HEK293 (cell line): Measurements from ENCODE around the gene HIF1A.

Experiments
- CTCF ChIA-PET: fragments of 350-600 bp; formaldehyde crosslinking; extraction: SDS; loops from one replicate; lab custom pipeline; 2021; ENCODE audit warnings: antibody characterized with exemption; lab: Yijun Ruan, JAX
- POLR2A ChIA-PET: fragments of 300-600 bp; formaldehyde crosslinking; extraction: SDS; loops from one replicate; lab custom pipeline; 2020; ENCODE audit warnings: antibody characterized with exemption, inconsistent platforms; lab: Yijun Ruan, JAX
- H3K27ac ChIP-seq: fragments of 200-500 bp; sonication (Bioruptor generic); 2 replicates; pipeline ENCODE4 v1.5.1; 2014; ENCODE audit warnings: low read depth, low read length, control low read depth, inconsistent platforms; ENCODE audit errors: extremely low read depth
- H3K36me3 ChIP-seq, 2 experiments: fragments of 200-500 bp in 1 of 2; sonication (Bioruptor generic) in 1 of 2; 1 replicate in 1 of 2; 2 replicates in 1 of 2; pipeline ENCODE4 v1.5.1; 2014 to 2017; ENCODE audit warnings: inconsistent platforms in 2 of 2, low read length in 2 of 2; ENCODE audit not compliant: control insufficient read depth in 2 of 2, insufficient read depth in 1 of 2
- H3K4me1 ChIP-seq: fragments of 200-500 bp; sonication (Bioruptor generic); 2 replicates; pipeline ENCODE4 v1.5.1; 2014; ENCODE audit warnings: mild to moderate bottlenecking, low read length, inconsistent platforms; ENCODE audit not compliant: control insufficient read depth, insufficient read depth
- H3K4me3 ChIP-seq: 2 replicates; pipeline ENCODE4 v1.5.1; 2011; ENCODE audit warnings: low read depth, mild to moderate bottlenecking, control low read depth, low read length, moderate library complexity
- H3K9me3 ChIP-seq: fragments of 200-500 bp; sonication (Bioruptor generic); 2 replicates; pipeline ENCODE4 v1.5.1; 2014; ENCODE audit warnings: low read depth, low read length, inconsistent platforms; ENCODE audit not compliant: control insufficient read depth, insufficient read depth
- GLIS1 ChIP-seq: fragments of 450-650 bp; formaldehyde crosslinking; IDR thresholded peaks from 2 replicates; pipeline ENCODE4 v1.5.1; 2016; ENCODE audit warnings: missing biosample characterization, missing genetic modification characterization
- HOXC10 ChIP-seq: sonication (generic); formaldehyde crosslinking; IDR thresholded peaks from 2 replicates; pipeline ENCODE4 v1.8.1; 2023; ENCODE audit warnings: mild to moderate bottlenecking, missing genetic modification reagents
- IKZF3 ChIP-seq: fragments of 450-650 bp; IDR thresholded peaks from 2 replicates; pipeline ENCODE4 v1.5.0; 2018; ENCODE audit warnings: missing biosample characterization, mild to moderate bottlenecking, missing genetic modification characterization, moderate library complexity
- SCRT1 ChIP-seq: fragments of 450-650 bp; formaldehyde crosslinking; IDR thresholded peaks from 2 replicates; pipeline ENCODE4 v1.5.1; 2016; ENCODE audit warnings: missing biosample characterization, missing genetic modification characterization, borderline replicate concordance
- SP7 ChIP-seq: fragments of 450-650 bp; formaldehyde crosslinking; IDR thresholded peaks from 2 replicates; pipeline ENCODE4 v1.5.1; 2016; ENCODE audit warnings: missing biosample characterization, missing genetic modification characterization
- ZBTB20 ChIP-seq: fragments of 450-650 bp; formaldehyde crosslinking; IDR thresholded peaks from 2 replicates; pipeline ENCODE4 v1.5.1; 2016; ENCODE audit warnings: missing biosample characterization, missing genetic modification characterization
- ZEB2 ChIP-seq: fragments of 450-650 bp; formaldehyde crosslinking; IDR thresholded peaks from 2 replicates; pipeline ENCODE4 v1.5.1; 2016; ENCODE audit warnings: missing biosample characterization, missing genetic modification characterization
- ZFHX2 ChIP-seq: fragments of 450-650 bp; formaldehyde crosslinking; conservative IDR thresholded peaks from 2 replicates; pipeline ENCODE4 v1.5.1; 2016; ENCODE audit warnings: missing biosample characterization, missing genetic modification characterization
- ZIC2 ChIP-seq: fragments of 450-650 bp; formaldehyde crosslinking; IDR thresholded peaks from 2 replicates; pipeline ENCODE4 v1.5.1; 2016; ENCODE audit warnings: missing biosample characterization, missing genetic modification characterization
- ZNF19 ChIP-seq: fragments of 450-650 bp; formaldehyde crosslinking; IDR thresholded peaks from 2 replicates; pipeline ENCODE4; 2016; ENCODE audit warnings: missing biosample characterization, missing genetic modification characterization, low read depth
- ZNF302 ChIP-seq: fragments of 450-650 bp; formaldehyde crosslinking; IDR thresholded peaks from 2 replicates; pipeline ENCODE4 v1.5.1; 2016; ENCODE audit warnings: missing biosample characterization, missing genetic modification characterization, low read depth
- ZNF416 ChIP-seq: fragments of 450-650 bp; formaldehyde crosslinking; IDR thresholded peaks from 2 replicates; pipeline ENCODE4 v1.5.1; 2016; ENCODE audit warnings: missing biosample characterization, missing genetic modification characterization
- ZNF544 ChIP-seq: fragments of 450-650 bp; formaldehyde crosslinking; IDR thresholded peaks from 2 replicates; pipeline ENCODE4 v1.5.0; 2017; ENCODE audit warnings: missing biosample characterization, missing genetic modification characterization
- ZNF555 ChIP-seq: fragments of 450-650 bp; formaldehyde crosslinking; conservative IDR thresholded peaks from 2 replicates; pipeline ENCODE4 v1.5.1; 2017; ENCODE audit warnings: missing biosample characterization, mild to moderate bottlenecking, missing genetic modification characterization, inconsistent platforms
- ZNF623 ChIP-seq: fragments of 450-650 bp; formaldehyde crosslinking; IDR thresholded peaks from 2 replicates; pipeline ENCODE4 v1.5.1; 2016; ENCODE audit warnings: missing biosample characterization, missing genetic modification characterization
- ZNF624 ChIP-seq: fragments of 450-650 bp; formaldehyde crosslinking; IDR thresholded peaks from 2 replicates; pipeline ENCODE4 v1.5.1; 2017; ENCODE audit warnings: missing biosample characterization, missing genetic modification characterization
- ZNF785 ChIP-seq: fragments of 450-650 bp; formaldehyde crosslinking; IDR thresholded peaks from 2 replicates; pipeline ENCODE4 v1.5.1; 2016; ENCODE audit warnings: missing biosample characterization, missing genetic modification characterization
- ZSCAN23 ChIP-seq: fragments of 450-650 bp; formaldehyde crosslinking; IDR thresholded peaks from 2 replicates; pipeline ENCODE4 v1.5.1; 2016; ENCODE audit warnings: missing biosample characterization, missing genetic modification characterization
- ZXDB ChIP-seq: fragments of 450-650 bp; formaldehyde crosslinking; IDR thresholded peaks from 2 replicates; pipeline ENCODE4 v1.5.1; 2016; ENCODE audit warnings: missing biosample characterization, missing genetic modification characterization
- TF ChIP-seq, protein P1 (sequence below): fragments of 450-650 bp; formaldehyde crosslinking; IDR thresholded peaks from 2 replicates; pipeline ENCODE4 v1.5.1; 2016; ENCODE audit warnings: missing biosample characterization, missing genetic modification characterization
- TF ChIP-seq, protein P2 (sequence below): fragments of 450-650 bp; formaldehyde crosslinking; IDR thresholded peaks from 2 replicates; pipeline ENCODE4 v1.5.1; 2017; ENCODE audit warnings: missing biosample characterization, missing genetic modification characterization
- TF ChIP-seq, protein P3 (sequence below): fragments of 450-650 bp; formaldehyde crosslinking; conservative IDR thresholded peaks from 2 replicates; pipeline ENCODE4 v1.5.1; 2016; ENCODE audit warnings: low read depth, missing biosample characterization, missing genetic modification characterization
- TF ChIP-seq, protein P4 (sequence below): fragments of 450-650 bp; formaldehyde crosslinking; IDR thresholded peaks from 2 replicates; pipeline ENCODE4 v1.5.0; 2017; ENCODE audit warnings: missing biosample characterization, missing genetic modification characterization, borderline replicate concordance
- TF ChIP-seq, protein P5 (sequence below): fragments of 450-650 bp; formaldehyde crosslinking; IDR thresholded peaks from 2 replicates; pipeline ENCODE4 v1.5.1; 2016; ENCODE audit warnings: missing biosample characterization, missing genetic modification characterization
- TF ChIP-seq, protein P6 (sequence below): fragments of 450-650 bp; IDR thresholded peaks from 2 replicates; pipeline ENCODE4 v1.5.1; 2018; ENCODE audit warnings: missing biosample characterization, missing genetic modification characterization

HIF1A gene

DNA sequence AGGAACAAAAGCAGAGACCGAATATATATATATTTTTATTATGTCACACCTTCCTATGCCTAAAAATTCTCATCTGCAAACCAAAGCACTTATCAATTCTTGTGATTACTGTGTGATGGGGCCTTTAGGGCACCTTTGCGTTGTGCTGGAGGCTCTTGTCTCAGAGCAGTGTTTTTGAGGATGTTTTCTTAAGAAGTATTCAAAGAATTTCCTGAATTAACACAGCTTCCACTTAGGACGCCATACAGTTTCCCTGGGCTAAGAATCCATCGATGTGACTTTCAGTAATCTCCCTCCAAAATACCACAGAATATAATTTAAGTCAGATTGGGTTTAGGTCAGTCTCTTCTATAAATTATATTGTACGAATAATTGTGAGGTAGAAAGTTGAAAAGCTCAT lies 22.0 kb upstream of the HIF1A start (continued):
- TF ChIP-seq ZNF555 (tag by site-specific recombination) (no peak), GLIS1 (tag by site-specific recombination) (no peak), ZBTB20 (no peak)
- TF ChIP-seq, protein P1, sequence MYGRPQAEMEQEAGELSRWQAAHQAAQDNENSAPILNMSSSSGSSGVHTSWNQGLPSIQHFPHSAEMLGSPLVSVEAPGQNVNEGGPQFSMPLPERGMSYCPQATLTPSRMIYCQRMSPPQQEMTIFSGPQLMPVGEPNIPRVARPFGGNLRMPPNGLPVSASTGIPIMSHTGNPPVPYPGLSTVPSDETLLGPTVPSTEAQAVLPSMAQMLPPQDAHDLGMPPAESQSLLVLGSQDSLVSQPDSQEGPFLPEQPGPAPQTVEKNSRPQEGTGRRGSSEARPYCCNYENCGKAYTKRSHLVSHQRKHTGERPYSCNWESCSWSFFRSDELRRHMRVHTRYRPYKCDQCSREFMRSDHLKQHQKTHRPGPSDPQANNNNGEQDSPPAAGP (tag by site-specific recombination): no peak

DNA sequence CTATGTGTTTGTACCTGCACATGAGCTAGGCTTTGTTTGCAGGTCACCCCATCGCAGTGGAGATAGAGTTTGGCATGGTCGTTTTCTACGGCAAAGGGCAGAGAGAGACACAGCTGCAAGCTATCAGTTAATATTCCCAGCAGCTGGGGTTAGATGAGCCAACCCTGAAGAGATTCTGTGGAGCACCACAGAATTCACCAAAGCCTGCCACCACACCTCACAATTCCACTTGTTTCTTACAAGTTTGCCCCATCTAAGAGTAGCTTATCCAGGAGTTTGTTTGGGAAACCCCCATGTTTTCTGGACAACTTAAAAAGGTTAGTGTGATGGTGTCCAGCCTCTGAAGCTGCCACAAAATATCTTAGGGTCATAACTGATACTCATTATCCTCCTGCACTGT lies 20.0 kb upstream of the HIF1A start:
- Histone ChIP-seq H3K4me1 (no peaks in the 10 kb centered on the region), H3K4me3 (no peak overlapping the region), H3K36me3 (no peaks in the 10 kb centered on the region), H3K27ac (no peak overlapping the region)
- ChIA-PET CTCF (no interaction called here), POLR2A (no interaction called here)
- TF ChIP-seq ZIC2 (tag by site-specific recombination) (no peak), SCRT1 (tag by site-specific recombination) (no peak), ZNF624 (no peak), ZFHX2 (tag by site-specific recombination) (no peak), ZNF544 (tag by site-specific recombination) (no peak), ZNF19 (tag by site-specific recombination) (no peak)
- TF ChIP-seq, protein P2, sequence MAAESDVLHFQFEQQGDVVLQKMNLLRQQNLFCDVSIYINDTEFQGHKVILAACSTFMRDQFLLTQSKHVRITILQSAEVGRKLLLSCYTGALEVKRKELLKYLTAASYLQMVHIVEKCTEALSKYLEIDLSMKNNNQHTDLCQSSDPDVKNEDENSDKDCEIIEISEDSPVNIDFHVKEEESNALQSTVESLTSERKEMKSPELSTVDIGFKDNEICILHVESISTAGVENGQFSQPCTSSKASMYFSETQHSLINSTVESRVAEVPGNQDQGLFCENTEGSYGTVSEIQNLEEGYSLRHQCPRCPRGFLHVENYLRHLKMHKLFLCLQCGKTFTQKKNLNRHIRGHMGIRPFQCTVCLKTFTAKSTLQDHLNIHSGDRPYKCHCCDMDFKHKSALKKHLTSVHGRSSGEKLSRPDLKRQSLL (tag by site-specific recombination): no peak
- TF ChIP-seq, protein P3, sequence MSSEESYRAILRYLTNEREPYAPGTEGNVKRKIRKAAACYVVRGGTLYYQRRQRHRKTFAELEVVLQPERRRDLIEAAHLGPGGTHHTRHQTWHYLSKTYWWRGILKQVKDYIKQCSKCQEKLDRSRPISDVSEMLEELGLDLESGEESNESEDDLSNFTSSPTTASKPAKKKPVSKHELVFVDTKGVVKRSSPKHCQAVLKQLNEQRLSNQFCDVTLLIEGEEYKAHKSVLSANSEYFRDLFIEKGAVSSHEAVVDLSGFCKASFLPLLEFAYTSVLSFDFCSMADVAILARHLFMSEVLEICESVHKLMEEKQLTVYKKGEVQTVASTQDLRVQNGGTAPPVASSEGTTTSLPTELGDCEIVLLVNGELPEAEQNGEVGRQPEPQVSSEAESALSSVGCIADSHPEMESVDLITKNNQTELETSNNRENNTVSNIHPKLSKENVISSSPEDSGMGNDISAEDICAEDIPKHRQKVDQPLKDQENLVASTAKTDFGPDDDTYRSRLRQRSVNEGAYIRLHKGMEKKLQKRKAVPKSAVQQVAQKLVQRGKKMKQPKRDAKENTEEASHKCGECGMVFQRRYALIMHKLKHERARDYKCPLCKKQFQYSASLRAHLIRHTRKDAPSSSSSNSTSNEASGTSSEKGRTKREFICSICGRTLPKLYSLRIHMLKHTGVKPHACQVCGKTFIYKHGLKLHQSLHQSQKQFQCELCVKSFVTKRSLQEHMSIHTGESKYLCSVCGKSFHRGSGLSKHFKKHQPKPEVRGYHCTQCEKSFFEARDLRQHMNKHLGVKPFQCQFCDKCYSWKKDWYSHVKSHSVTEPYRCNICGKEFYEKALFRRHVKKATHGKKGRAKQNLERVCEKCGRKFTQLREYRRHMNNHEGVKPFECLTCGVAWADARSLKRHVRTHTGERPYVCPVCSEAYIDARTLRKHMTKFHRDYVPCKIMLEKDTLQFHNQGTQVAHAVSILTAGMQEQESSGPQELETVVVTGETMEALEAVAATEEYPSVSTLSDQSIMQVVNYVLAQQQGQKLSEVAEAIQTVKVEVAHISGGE (tag by site-specific recombination): no peak
- TF ChIP-seq, all 188 proteins: peak for 0
- no peaks in the 10 kb centered on the region for H3K9me3 ChIP-seq

DNA sequence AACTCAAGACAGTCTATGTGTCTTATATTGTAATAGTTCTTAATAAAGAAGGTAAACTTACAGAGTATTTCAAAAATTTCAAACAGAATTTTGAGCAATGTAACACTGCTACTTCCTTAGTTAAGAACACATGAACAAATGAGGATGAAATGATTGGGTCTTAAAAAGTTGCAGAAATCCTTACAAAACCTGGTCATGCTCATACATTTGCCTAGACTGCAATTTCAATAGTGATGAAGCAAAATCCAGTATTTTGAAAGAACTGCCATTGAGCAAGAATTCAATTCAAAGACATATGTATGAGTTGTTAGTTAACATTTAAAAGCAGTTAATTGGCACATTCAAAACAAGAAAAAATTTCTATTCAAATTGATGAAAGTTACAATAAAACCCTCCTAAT lies 17.8 kb upstream of the HIF1A start:
- Histone ChIP-seq H3K27ac (no peak overlapping the region), H3K36me3 (no peaks in the 10 kb centered on the region), H3K4me1 (no peaks in the 10 kb centered on the region), H3K9me3 (no peaks in the 10 kb centered on the region), H3K4me3 (no peak overlapping the region)
- ChIA-PET CTCF (no interaction called here), POLR2A (no interaction called here)
- TF ChIP-seq, protein P4, sequence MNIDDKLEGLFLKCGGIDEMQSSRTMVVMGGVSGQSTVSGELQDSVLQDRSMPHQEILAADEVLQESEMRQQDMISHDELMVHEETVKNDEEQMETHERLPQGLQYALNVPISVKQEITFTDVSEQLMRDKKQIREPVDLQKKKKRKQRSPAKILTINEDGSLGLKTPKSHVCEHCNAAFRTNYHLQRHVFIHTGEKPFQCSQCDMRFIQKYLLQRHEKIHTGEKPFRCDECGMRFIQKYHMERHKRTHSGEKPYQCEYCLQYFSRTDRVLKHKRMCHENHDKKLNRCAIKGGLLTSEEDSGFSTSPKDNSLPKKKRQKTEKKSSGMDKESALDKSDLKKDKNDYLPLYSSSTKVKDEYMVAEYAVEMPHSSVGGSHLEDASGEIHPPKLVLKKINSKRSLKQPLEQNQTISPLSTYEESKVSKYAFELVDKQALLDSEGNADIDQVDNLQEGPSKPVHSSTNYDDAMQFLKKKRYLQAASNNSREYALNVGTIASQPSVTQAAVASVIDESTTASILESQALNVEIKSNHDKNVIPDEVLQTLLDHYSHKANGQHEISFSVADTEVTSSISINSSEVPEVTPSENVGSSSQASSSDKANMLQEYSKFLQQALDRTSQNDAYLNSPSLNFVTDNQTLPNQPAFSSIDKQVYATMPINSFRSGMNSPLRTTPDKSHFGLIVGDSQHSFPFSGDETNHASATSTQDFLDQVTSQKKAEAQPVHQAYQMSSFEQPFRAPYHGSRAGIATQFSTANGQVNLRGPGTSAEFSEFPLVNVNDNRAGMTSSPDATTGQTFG (tag by site-specific recombination): no peak
- TF ChIP-seq, protein P5, sequence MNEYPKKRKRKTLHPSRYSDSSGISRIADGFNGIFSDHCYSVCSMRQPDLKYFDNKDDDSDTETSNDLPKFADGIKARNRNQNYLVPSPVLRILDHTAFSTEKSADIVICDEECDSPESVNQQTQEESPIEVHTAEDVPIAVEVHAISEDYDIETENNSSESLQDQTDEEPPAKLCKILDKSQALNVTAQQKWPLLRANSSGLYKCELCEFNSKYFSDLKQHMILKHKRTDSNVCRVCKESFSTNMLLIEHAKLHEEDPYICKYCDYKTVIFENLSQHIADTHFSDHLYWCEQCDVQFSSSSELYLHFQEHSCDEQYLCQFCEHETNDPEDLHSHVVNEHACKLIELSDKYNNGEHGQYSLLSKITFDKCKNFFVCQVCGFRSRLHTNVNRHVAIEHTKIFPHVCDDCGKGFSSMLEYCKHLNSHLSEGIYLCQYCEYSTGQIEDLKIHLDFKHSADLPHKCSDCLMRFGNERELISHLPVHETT: no peak
- TF ChIP-seq ZSCAN23 (tag by site-specific recombination) (no peak), ZNF416 (tag by site-specific recombination) (no peak), ZXDB (no peak), HOXC10 (CRISPR knock-in tag) (no peak), IKZF3 (no peak), ZNF302 (no peak), ZNF623 (tag by site-specific recombination) (no peak), SP7 (no peak), ZNF19 (tag by site-specific recombination) (no peak), ZNF785 (tag by site-specific recombination) (no peak), ZEB2 (tag by site-specific recombination) (no peak)
- TF ChIP-seq, protein P6, sequence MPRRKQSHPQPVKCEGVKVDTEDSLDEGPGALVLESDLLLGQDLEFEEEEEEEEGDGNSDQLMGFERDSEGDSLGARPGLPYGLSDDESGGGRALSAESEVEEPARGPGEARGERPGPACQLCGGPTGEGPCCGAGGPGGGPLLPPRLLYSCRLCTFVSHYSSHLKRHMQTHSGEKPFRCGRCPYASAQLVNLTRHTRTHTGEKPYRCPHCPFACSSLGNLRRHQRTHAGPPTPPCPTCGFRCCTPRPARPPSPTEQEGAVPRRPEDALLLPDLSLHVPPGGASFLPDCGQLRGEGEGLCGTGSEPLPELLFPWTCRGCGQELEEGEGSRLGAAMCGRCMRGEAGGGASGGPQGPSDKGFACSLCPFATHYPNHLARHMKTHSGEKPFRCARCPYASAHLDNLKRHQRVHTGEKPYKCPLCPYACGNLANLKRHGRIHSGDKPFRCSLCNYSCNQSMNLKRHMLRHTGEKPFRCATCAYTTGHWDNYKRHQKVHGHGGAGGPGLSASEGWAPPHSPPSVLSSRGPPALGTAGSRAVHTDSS (tag by site-specific recombination): no peak
